Measurements from ENCODE around the gene ITSN2.
"Not testable (repeated sequence)": the region's sequence is repeated elsewhere in the genome, so short reads cannot be mapped to it uniquely, and the experiment has no call there.

The ITSN2 gene

GRCh38 chr2:24210106-24210455 is 150.3 kb downstream of the ITSN2 start:
- DNase-seq: no peak

- DNase-seq: no peak
Observed at GRCh38 chr2:24209389-24210105, 150.8 kb downstream of the ITSN2 start.

GRCh38 chr2:24208490-24208889 is 151.8 kb downstream of the ITSN2 start:
- DNase-seq: no peak

GRCh38 chr2:24207359-24207758 is 153.0 kb downstream of the ITSN2 start:
- no peak for DNase-seq

- DNase-seq: no peak
Observed at GRCh38 chr2:24206714-24207113, 153.6 kb downstream of the ITSN2 start.

GRCh38 chr2:24206242-24206641 is 154.1 kb downstream of the ITSN2 start:
- DNase-seq: no peak

GRCh38 chr2:24205131-24205530 is 155.2 kb downstream of the ITSN2 start:
- no peak for DNase-seq

- DNase-seq: no peak
Observed at GRCh38 chr2:24204505-24204904, 155.8 kb downstream of the ITSN2 start.

GRCh38 chr2:24203787-24204150 is 156.6 kb downstream of the ITSN2 start:
- DNase-seq: no peak

- no peak for DNase-seq
Observed at GRCh38 chr2:24203029-24203786, 157.1 kb downstream of the ITSN2 start.

GRCh38 chr2:24200799-24201198 is 159.5 kb downstream of the ITSN2 start:
- DNase-seq: no peak

GRCh38 chr2:24199968-24200590 is 160.3 kb downstream of the ITSN2 start:
- DNase-seq: no peak

- DNase-seq: not testable (repeated sequence)
Observed at GRCh38 chr2:24197213-24197612, 163.1 kb downstream of the ITSN2 start.

GRCh38 chr2:24191848-24192247 is 168.5 kb downstream of the ITSN2 start:
- no peak for DNase-seq

GRCh38 chr2:24191156-24191555 is 169.2 kb downstream of the ITSN2 start:
- no peak for DNase-seq

- DNase-seq: no peak
Observed at GRCh38 chr2:24190503-24190902, 169.8 kb downstream of the ITSN2 start.

GRCh38 chr2:24189551-24189950 is 170.8 kb downstream of the ITSN2 start:
- DNase-seq: no peak

GRCh38 chr2:24183366-24184069 is 176.8 kb downstream of the ITSN2 start:
- DNase-seq: no peak

- DNase-seq: no peak
Observed at GRCh38 chr2:24182507-24182906, 177.8 kb downstream of the ITSN2 start.

GRCh38 chr2:24181849-24182248 is 178.5 kb downstream of the ITSN2 start:
- no peak for DNase-seq

- DNase-seq: no peak
Observed at GRCh38 chr2:24179683-24180082, 180.7 kb downstream of the ITSN2 start.

GRCh38 chr2:24176326-24176725 is 184.0 kb downstream of the ITSN2 start:
- no peak for DNase-seq

- no peak for DNase-seq
Observed at GRCh38 chr2:24175631-24176187, 184.6 kb downstream of the ITSN2 start.

Measured in femur (tissue), 1 donor.